ENCODE measurements around the gene CD38. TPM values are rescaled to one million over a fixed set of nuclear protein-coding genes. Genes with fewer than 3 reads are reported as not detected.

The CD38 gene
- total RNA-seq, 1 donor from 2014 or later, result 1.0 TPM

DNA sequence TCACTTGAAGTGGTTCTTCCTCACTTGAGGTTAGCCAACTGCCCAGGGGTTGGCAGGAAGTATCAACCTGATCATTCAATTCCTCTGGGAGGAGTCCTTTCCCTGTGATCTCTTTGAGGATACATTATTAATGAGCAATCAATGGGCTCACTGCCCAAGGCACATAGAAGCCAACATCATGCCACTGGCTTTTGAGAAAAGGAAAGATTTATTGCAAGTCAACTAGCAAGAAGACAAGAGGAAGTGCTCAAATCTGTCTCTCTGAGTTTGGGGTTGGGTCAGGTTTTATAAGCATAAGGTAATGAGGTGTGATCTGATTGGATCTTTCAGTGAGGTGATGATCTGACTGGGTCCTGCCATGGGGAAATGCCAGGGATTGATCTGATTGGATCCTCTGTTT, 120.8 kb downstream of the CD38 start:
- H2AFZ ChIP-seq (ENCODE audit: low read depth, low read length), result no peak overlapping the region
- H3K9ac ChIP-seq (ENCODE audit: low read length), result no peak overlapping the region
- H3K79me2 ChIP-seq (ENCODE audit: insufficient read depth, low read length), result no peaks in the 10 kb centered on the region
- no peak for FAIRE-seq
- H3K27ac Mint-ChIP-seq (ENCODE audit: unreplicated experiment), result no peak overlapping the region
- no peak overlapping the region for H3K27ac ChIP-seq (ENCODE audit: low read depth, low read length)
- peaks cover 3% of the 10 kb centered on the region for H3K9me3 Mint-ChIP-seq (ENCODE audit: unreplicated experiment)
- H3K4me2 ChIP-seq (ENCODE audit: low read length), result no peak overlapping the region
- no peak overlapping the region for H3K4me3 Mint-ChIP-seq (ENCODE audit: unreplicated experiment)
- no peaks in the 10 kb centered on the region for H4K20me1 ChIP-seq (ENCODE audit: insufficient read depth, low read length)
- no peak for DNase-seq (ENCODE audit: low read depth)
- H3K4me1 ChIP-seq (ENCODE audit: insufficient read depth, low read length), result peaks cover 11% of the 10 kb centered on the region
- H3K9me3 ChIP-seq (ENCODE audit: insufficient read depth, low read depth, low read length), result no peaks in the 10 kb centered on the region
- TF ChIP-seq EZH2 (IDR thresholded peaks at IDR 0.05; ENCODE audit: insufficient read depth, low read length), result no peak
- TF ChIP-seq, protein P1, sequence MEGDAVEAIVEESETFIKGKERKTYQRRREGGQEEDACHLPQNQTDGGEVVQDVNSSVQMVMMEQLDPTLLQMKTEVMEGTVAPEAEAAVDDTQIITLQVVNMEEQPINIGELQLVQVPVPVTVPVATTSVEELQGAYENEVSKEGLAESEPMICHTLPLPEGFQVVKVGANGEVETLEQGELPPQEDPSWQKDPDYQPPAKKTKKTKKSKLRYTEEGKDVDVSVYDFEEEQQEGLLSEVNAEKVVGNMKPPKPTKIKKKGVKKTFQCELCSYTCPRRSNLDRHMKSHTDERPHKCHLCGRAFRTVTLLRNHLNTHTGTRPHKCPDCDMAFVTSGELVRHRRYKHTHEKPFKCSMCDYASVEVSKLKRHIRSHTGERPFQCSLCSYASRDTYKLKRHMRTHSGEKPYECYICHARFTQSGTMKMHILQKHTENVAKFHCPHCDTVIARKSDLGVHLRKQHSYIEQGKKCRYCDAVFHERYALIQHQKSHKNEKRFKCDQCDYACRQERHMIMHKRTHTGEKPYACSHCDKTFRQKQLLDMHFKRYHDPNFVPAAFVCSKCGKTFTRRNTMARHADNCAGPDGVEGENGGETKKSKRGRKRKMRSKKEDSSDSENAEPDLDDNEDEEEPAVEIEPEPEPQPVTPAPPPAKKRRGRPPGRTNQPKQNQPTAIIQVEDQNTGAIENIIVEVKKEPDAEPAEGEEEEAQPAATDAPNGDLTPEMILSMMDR (IDR thresholded peaks at IDR 0.05; ENCODE audit: insufficient read depth, low read depth, low read length), result no peak
- H3K4me1 Mint-ChIP-seq (ENCODE audit: low read depth, unreplicated experiment), result peaks cover 2% of the 10 kb centered on the region
- no peak overlapping the region for H3K4me3 ChIP-seq (ENCODE audit: insufficient read depth, low read depth, low read length)
- H3K27me3 Mint-ChIP-seq (ENCODE audit: low read depth, unreplicated experiment), result no peaks in the 10 kb centered on the region
- H3K36me3 Mint-ChIP-seq (ENCODE audit: low read depth, unreplicated experiment), result peaks cover 2% of the 10 kb centered on the region
- no peaks in the 10 kb centered on the region for H3K27me3 ChIP-seq (ENCODE audit: insufficient read depth, low read length)
- H3K36me3 ChIP-seq (ENCODE audit: insufficient read depth, low read length), result no peaks in the 10 kb centered on the region

DNA sequence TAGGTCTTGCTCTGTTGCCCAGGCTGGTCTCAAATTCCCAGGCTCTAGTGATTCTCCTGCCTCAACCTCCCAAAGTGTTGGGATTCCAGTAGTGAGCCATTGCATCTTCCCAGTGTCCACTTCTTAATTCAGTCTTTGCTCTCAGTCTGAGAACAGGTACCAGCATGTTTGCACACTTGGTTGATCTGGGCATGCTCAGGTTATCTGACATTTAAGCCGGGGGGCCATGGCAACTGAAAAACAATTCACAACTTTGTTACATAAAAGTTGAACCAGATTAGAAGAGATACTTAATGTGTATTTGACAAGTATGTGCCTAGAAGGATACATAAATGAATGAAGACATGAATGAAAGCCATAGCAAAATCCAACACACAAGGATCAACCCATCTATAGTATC, 121.4 kb downstream of the CD38 start:
- Histone ChIP-seq H3K4me1 (ENCODE audit: insufficient read depth, low read length) (peaks cover 5% of the 10 kb centered on the region), H3K27ac (ENCODE audit: low read depth, low read length) (no peak overlapping the region), H3K9ac (ENCODE audit: low read length) (no peak overlapping the region), H3K9me3 (ENCODE audit: insufficient read depth, low read depth, low read length) (no peaks in the 10 kb centered on the region), H3K4me2 (ENCODE audit: low read length) (no peak overlapping the region), H3K79me2 (ENCODE audit: insufficient read depth, low read length) (no peaks in the 10 kb centered on the region), H3K27me3 (ENCODE audit: insufficient read depth, low read length) (no peaks in the 10 kb centered on the region), H3K4me3 (ENCODE audit: insufficient read depth, low read depth, low read length) (no peak overlapping the region), H2AFZ (ENCODE audit: low read depth, low read length) (no peak overlapping the region), H4K20me1 (ENCODE audit: insufficient read depth, low read length) (no peaks in the 10 kb centered on the region), H3K36me3 (ENCODE audit: insufficient read depth, low read length) (no peaks in the 10 kb centered on the region)
- Mint-ChIP-seq H3K4me3 (ENCODE audit: unreplicated experiment) (no peak overlapping the region), H3K27me3 (ENCODE audit: low read depth, unreplicated experiment) (no peaks in the 10 kb centered on the region), H3K4me1 (ENCODE audit: low read depth, unreplicated experiment) (no peaks in the 10 kb centered on the region), H3K27ac (ENCODE audit: unreplicated experiment) (no peak overlapping the region), H3K36me3 (ENCODE audit: low read depth, unreplicated experiment) (peaks cover 4% of the 10 kb centered on the region), H3K9me3 (ENCODE audit: unreplicated experiment) (peaks cover 3% of the 10 kb centered on the region)
- DNase-seq (ENCODE audit: low read depth) (no peak), FAIRE-seq (no peak)
- no peak for TF ChIP-seq EZH2 (IDR thresholded peaks at IDR 0.05; ENCODE audit: insufficient read depth, low read length)
- TF ChIP-seq, protein P1 (IDR thresholded peaks at IDR 0.05; ENCODE audit: insufficient read depth, low read depth, low read length), result no peak

DNA sequence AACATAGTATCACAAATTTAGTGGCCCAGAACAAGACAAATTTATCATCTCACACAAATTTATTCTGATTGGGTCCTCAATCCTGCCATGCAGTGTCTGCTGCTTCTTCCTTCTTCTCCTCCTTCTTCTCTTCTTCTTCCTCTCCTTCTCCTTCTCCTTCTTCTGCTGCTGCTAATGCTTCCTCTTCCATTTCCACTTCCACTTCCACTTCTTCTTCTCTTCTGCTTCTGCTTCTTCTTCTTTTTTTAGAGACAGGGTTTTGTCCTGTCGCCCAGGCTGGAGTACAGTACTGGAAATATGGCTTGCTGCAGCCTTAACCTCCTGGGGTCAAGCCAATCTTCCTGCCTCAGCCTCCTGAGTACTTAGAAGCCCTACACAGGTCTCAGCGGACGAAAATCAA, 122.9 kb downstream of the CD38 start:
- no peak overlapping the region for H3K27ac Mint-ChIP-seq (ENCODE audit: unreplicated experiment)
- H3K9me3 Mint-ChIP-seq (ENCODE audit: unreplicated experiment), result peaks cover 3% of the 10 kb centered on the region
- FAIRE-seq (no peak), DNase-seq (ENCODE audit: low read depth) (no peak)
- H3K36me3 Mint-ChIP-seq (ENCODE audit: low read depth, unreplicated experiment), result peaks cover 8% of the 10 kb centered on the region
- no peak overlapping the region for H2AFZ ChIP-seq (ENCODE audit: low read depth, low read length)
- H3K27ac ChIP-seq (ENCODE audit: low read depth, low read length), result no peak overlapping the region
- H3K79me2 ChIP-seq (ENCODE audit: insufficient read depth, low read length), result no peaks in the 10 kb centered on the region
- H3K4me2 ChIP-seq (ENCODE audit: low read length), result no peak overlapping the region
- no peak overlapping the region for H3K9ac ChIP-seq (ENCODE audit: low read length)
- H3K4me3 Mint-ChIP-seq (ENCODE audit: unreplicated experiment), result no peak overlapping the region
- no peaks in the 10 kb centered on the region for H3K27me3 Mint-ChIP-seq (ENCODE audit: low read depth, unreplicated experiment)
- no peaks in the 10 kb centered on the region for H4K20me1 ChIP-seq (ENCODE audit: insufficient read depth, low read length)
- no peak for TF ChIP-seq EZH2 (IDR thresholded peaks at IDR 0.05; ENCODE audit: insufficient read depth, low read length)
- TF ChIP-seq, protein P1 (IDR thresholded peaks at IDR 0.05; ENCODE audit: insufficient read depth, low read depth, low read length), result no peak
- no peaks in the 10 kb centered on the region for H3K36me3 ChIP-seq (ENCODE audit: insufficient read depth, low read length)
- H3K4me1 Mint-ChIP-seq (ENCODE audit: low read depth, unreplicated experiment), result no peaks in the 10 kb centered on the region
- no peak overlapping the region for H3K4me3 ChIP-seq (ENCODE audit: insufficient read depth, low read depth, low read length)
- H3K9me3 ChIP-seq (ENCODE audit: insufficient read depth, low read depth, low read length), result no peaks in the 10 kb centered on the region
- H3K27me3 ChIP-seq (ENCODE audit: insufficient read depth, low read length), result no peaks in the 10 kb centered on the region
- H3K4me1 ChIP-seq (ENCODE audit: insufficient read depth, low read length), result no peaks in the 10 kb centered on the region

Data from astrocyte (in vitro differentiated cells and primary cell).